DMS153 treated with DMSO at 0.1 percent for 48 hours (cell line): ENCODE data around the gene USHBP1.
A peak's percentile ranks its signal among the peaks of the same experiment; 100 is the strongest.
"Not testable (repeated sequence)": the region's sequence is repeated elsewhere in the genome, so short reads cannot be mapped to it uniquely, and the experiment has no call there.

Source experiments
- DNase-seq: peaks from one replicate; lab custom pipeline; 2025; ENCODE audit not compliant: unreplicated experiment; lab: John Stamatoyannopoulos, UW

USHBP1 gene

DNA sequence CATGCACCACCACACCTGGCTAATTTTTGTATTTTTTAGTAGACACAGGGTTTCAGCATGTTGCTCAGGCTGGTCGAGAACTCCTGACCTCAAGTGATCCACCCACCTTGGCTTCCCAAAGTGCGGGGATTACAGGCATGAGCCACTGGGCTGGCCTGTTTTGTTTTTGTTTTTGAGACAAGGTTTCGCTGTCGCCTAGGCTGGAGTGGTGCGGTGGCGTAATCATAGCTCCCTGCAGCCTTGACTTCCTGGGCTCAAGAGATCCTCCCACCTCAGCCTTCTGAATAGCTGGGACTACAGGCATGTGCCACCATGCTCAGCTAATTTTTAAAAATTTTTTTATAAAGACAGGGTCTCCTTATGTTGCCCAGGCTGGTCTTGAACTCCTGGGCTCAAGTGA, 31.0 kb upstream of the USHBP1 start:
- not testable (repeated sequence) for DNase-seq

DNA sequence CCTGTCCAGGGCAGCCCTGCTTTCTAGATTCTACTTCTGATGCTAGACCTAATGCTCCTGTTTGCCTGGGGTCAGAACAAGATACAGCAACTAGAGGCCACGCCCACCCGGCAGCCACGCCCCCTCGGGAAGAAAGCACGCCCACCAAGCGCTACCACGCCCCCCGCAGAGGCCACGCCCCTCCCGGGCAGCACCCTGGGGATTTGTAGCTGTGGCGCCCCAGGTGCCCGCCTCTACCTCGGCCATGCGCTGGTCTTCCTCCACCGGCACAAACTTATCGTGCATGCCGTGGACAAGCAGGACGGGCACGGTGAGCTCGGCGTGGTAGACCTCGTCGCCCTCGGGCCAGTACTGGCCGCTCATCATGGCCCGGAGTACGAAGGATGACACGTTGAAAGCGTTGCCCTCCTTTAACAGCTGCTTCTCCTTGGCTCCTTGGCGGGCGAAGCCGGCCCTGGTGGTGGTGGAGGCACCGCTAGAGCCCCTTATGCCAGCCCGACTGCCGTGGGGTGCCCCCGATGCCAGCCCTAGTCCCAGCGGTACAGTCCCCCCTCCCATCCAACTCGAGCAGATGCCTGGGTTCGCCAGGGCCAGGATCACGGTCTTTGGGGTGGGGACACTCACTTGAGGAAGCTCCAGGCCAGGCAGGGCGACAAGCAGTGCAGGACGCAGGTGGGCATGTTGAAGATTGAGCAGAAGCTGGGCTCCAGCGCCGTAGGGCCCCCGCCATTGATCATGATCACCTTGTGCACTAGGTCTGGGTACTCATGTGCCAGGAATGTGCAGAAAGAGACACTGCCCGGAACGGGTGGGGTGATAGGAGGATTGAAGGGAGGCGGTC, 29.7 kb upstream of the USHBP1 start:
- no peak for DNase-seq

DNA sequence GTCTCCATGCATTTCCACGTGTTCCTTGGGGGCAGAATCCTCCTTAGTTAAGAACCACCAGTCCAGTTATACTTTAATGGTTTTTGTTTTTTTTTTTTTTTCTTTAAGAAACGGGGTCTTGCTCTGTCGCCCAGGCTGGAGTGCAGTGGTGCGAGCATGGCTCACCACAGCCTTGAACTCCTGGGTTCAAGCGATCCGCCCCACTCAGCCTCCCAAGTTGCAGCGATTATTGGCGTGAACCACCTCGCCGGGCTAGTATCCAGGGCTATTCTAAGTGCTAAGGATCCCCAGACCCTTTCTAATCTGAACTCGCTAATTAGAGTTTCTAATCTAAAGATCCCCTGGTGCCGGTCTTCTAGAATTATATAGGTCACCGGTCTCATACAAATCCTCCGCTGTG, 29.1 kb upstream of the USHBP1 start:
- DNase-seq = no peak

DNA sequence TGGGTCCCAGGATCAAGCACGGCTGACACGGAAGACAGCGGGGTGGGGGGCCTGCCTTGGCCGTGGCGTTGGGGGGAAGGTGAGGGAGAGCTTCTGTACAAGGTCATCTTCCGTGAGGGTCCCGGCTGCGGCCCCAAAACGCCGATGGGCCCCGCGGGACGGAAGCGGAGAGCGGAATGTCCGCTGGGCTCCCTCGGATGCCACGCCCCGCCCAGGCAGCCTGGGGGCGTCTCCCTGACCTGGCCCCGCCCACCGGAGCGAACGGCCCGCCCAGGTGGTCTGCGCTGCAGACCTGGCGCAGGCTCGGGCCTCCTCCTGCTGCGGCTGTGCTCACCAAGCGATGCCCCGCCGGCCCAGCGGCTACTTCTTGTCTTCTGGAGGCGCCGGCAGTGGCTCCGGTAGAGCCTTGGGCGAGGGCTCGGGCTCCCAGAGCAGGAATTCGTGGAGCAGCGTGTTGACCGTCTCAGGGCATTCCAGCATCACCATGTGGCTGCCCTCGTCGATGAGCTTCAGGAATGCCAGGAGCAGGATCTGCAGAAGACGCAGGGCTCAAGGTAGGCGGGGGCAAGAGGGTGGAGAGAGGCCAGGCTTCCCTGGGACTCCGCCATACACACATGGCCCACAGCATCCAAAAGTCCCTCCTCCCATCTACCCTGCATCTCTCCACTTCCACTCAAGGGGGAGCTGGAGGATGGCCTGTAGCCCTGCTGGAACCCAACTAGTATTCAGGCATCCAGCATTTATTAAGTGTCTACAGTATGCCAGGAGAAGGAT, 27.9 kb upstream of the USHBP1 start:
- no peak for DNase-seq

DNA sequence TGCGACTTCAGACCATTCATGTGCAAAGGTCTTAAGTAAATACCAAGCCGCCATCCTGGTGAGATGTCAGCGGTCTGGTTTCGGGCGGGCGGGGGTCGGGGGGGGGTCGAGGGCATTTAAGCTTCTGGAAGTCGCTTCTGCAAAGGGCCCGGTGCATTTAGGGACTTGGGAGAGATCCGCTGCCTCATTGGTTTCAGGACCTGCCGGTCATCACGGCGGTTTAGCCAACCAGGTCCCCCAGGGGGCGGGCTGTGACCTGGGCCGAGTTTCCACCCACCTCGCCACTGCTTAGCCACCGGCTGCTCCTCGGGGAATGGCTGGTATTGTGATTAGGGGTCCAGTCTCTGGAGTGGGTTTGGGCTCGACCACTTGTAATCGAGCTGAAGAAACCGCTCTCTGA, 24.9 kb upstream of the USHBP1 start:
- no peak for DNase-seq

DNA sequence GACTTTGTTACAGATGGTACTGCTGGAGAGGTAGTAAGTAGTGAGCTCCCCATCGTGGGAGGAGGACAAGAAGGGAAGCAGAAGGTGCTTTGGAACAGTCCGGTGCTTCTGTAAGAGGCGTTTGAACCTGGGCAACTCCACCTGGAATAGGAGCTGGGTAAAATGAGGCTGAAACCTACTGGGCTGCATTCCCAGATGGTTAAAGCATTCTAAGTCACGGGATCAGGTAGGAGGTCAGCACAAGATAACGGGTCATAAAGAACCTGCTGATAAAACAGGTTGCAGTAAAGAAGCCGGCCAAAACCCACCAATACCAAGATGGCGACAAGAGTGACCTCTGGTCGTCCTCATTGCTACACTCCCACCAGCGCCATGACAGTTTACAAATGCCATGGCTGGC, 22.2 kb upstream of the USHBP1 start:
- DNase-seq = no peak

DNA sequence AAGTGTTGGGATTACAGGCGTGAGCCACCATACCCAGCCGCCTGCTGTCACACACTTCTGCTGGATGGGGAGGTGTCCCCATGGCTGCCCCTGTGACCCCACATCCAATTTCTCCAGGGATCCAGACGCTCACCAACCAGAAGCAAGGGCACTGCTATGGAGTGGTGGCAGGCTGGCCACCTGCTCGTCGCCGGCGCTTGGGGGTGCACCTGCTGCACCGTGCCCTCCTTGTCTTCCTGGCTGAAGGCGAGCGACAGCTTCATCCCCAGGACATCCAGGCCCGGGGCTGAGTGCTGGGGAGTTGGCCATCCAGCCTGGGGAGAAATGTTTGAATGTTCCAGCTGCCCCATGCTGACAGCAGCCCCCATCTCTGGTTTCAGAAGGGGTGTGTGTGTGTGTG, 21.7 kb upstream of the USHBP1 start:
- DNase-seq = no peak

DNA sequence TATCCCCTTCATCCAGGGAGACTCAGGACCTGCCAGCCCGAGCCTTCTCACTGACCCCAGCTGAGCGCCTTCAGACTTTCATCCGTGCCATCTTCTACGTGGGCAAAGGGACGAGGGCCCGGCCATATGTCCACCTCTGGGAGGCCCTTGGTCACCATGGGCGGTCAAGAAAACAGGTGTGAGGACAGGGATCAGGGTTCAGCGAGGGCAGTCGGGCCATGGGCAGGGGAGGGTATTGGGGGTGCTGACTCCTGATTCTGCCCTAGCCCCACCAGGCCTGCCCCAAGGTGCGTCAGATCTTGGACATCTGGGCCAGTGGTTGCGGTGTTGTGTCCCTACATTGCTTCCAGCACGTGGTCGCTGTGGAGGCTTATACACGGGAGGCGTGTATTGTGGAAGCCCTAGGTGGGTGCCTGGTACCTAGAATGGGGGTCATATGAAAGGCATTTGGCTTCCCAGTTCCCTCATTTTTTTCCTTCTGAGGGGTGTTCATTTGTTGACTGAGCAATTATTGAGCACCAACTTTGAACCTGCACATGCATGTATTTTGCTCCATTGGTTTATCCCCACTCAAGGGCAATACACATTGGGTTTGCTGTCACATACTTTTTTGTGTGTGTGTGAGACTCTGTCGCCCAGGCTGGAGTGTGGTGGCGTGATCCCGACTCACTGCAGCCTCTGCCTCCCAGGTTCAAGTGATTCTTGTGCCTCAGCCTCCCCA, 21.0 kb upstream of the USHBP1 start:
- no peak for DNase-seq

DNA sequence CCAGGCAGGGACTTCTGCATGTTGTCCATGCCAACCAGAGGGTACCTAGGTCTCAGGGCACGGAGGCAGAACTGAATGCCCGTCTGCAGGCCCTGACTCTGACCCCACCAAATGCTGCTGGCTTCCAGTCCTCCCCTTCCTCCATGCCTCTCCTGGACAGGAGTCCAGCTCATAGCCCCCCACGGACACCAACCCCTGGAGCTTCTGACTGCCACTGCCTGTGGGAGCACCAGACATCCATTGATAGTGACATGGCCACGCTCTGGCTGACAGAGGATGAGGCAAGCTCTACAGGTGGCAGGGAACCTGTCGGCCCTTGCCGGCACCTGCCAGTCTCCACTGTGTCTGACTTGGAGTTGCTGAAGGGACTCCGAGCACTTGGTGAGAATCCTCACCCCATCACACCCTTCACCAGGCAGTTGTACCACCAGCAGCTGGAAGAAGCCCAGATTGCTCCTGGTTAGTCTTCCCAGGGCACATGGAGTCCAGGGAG, 19.0 kb upstream of the USHBP1 start:
- no peak for DNase-seq

DNA sequence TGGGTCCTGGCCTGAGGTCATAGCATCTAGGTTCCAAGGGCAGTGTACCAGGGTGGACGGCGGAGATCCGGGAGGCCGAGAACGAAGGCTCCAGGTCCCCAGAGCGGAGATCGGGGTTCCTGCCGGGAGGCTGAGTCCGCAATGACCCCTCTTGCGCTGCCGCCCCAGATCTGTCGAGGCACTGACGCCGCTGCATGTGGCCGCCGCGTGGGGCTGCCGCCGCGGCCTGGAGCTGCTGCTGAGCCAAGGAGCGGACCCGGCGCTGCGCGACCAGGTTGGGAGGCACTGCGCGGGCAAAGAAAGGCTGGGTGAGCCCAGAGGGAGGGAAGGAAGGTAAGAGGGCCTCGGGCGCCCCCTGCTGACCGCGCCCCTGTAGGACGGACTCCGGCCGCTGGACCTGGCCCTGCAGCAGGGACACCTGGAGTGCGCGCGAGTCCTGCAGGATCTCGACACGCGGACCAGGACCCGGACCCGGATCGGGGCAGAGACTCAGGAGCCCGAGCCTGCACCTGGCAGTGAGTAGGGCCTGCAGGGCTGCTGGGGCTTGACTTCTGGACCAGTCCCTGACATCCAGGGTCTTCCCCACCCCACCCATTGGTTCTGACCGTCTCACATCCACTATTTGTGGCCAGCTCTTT, 18.1 kb upstream of the USHBP1 start:
- DNase-seq = peak; percentile 65

DNA sequence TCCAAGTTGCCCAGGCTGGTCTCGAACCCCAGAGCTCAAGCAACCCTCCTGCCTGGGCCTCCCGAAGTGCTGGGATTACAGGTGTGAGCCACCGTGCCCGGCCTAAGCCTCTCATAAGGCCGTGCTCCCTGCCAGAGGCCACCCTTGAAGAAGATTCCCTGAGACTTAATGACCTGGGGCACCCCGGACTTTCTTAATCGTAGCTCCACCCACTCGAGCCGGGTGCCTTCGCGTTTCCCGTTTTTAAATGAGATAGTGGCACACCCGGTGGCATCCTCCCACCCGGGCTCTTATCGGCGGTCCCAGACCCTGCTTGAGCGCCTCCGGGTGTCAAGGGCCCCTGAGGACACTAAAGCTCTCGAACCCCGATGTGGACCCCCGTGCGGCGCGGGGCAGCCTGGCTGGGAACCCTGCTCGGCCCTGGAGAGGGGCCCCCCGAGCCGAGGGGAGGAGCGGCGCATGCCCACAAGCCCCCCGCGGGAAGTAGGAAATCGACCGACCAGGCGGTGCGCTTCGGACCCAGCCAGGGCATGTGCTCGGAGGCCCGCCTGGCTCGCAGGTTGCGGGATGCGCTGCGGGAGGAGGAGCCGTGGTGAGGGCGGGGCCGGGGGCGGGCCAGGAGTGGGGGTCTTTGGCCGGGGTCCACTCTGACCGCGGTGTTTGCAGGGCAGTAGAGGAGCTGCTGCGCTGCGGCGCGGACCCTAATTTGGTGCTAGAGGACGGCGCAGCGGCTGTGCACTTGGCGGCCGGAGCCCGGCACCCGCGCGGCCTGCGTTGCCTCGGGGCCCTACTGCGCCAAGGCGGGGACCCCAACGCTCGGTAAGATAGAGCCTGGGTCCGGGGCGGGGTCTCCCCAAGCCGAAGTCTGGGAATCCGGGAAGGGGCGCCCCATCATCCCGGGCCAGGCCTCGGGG, 17.1 kb upstream of the USHBP1 start, which contains the start of gene ANKLE1:
ANKLE1 (plus strand) TSS at position 511 of the 914 bp plus-strand sequence; CDS start at position 531, 20 bp downstream.
- DNase-seq = peak; percentile 2

DNA sequence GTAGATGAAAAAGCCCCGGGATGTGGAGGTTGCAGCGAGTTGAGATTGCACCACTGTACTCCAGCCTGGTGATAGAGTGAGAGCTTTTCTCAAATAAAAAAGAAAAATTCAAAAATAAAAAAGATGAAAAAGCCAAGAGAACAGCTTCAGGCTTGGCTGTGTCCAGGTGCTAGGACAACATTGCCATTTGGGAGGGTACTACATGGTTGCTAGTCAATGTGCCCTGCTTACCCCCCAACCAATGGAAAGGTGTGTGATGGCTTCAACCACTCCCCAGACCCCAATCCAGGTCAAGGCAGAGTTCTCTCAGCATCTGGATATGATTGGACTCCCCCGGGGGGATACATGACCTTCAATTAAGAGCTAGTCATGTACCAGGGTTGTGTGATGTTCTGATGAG, 14.9 kb upstream of the USHBP1 start:
- DNase-seq = no peak

DNA sequence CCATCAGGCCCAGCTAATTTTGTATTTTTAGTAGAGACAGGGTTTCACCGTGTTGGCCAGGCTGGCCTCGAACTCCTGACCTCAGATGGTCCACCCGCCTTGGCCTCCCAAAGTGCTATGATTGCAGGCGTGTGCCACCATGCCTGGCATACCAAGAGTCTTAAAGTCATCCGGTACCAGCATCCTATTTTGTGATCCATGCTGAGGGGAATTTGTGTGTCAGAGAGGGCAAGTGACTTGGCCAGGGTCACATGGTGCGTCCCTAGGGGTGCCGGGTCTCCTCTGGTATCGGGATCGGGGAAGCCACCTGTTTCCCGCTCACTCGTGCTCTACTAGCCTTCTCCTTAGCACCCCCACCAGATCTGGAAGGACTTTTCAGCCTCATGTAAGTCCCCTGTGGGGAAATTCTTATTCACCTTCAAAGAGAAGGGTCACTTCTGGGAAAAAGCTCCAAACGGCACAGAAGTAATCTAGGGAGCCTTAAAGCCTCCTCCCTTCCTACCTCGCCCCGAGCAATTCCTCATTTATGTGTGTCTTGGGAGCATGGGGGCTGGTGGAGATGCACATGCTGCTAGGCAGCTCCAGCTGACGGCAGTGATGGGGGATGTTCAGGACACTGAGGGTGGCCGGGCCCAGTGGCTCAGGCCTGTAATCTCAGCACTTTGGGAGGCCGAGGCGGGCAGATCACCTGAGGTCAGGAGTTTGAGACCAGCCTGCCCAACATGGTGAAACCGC, 11.1 kb upstream of the USHBP1 start:
- no peak for DNase-seq

DNA sequence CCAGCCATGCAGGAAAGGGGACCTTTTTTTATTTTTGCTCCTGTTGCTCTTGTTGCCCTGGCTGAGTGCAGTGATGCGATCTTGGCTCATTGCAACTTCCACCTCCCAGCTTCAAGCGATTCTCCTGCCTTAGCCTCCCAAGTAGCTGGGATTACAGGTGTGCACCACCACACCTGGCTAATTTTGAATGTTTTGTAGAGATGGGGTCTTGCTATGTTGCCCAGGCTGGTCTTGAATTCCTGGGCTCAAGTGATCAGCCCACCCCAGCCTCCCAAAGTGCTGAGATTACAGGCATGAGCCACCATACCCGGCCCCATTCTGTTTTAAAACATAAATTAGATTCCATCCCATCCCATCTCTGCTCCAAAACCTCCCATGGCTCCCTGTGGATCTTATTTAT, 10.3 kb upstream of the USHBP1 start:
- not testable (repeated sequence) for DNase-seq

DNA sequence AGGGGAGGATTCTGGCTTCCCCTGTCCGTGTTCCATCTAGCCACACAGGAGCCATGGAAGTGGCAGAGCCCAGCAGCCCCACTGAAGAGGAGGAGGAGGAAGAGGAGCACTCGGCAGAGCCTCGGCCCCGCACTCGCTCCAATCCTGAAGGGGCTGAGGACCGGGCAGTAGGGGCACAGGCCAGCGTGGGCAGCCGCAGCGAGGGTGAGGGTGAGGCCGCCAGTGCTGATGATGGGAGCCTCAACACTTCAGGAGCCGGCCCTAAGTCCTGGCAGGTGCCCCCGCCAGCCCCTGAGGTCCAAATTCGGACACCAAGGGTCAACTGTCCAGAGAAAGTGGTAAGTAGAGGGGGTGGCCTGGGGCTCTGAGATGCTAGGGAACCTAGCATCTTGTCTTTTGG, 4.2 kb upstream of the USHBP1 start:
- no peak for DNase-seq

DNA sequence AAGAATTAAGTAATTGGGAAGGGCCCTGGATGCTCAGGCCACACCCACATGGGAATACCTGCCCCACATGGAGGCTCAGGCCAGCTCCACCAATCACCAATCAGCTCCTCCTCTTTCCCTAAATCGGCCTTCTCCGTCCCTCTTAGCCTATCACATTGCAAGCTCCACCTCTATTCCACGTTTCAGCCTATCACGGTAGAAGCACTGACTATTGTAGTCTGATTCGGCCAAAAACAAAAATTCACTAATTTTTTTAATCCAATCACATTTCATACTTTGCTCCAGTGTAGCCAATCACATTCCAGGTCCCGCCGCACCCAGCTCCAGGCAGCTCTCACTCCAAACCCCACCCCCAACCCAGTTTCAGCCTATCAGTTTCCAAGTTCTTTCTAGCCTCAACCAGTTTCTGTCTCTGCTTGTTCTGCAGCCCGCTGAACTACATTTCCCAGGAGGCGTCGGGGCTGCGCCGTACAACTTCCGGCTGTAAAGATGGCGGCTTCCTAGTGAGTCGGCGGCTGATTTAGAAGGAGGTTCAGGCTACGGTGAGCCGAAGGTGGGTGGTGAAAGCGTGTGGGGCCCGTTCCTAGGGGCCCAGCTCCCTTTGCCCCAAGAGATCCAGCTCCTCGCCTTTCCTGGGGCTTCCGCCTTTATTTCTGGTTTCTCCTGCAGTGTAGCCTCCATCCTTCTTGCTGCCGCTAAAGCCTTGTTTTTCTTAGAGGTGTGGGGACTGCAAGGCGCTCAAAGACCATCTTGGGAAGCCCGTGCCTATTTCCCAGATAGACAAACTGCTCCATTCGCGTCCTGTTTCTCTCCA, 2.6 kb upstream of the USHBP1 start, which contains the start of gene BABAM1:
BABAM1 (plus strand) TSS at position 469 of the 814 bp plus-strand sequence. CDS start 1,364 bp downstream, outside the sequence.
- DNase-seq = peak; percentile 99

DNA sequence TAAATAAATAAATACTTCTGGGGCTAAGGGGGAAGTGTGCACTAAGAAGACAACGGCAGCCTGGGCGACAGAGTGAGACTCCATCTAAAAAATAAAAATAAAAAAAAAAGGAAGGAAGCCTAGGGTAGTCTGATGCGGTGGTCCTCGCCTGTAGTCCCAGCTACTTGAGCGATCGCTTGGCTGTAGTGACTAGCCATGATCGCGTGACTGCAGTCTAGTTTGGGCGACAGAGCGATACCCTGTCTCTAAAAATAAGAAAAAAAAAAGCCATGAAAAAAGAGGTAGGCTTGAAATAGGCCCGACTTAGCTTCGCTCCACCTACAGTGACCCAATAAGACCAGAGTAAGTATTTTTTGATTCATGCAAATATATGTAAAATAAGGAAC, 2.0 kb upstream of the USHBP1 start:
- DNase-seq = no peak

DNA sequence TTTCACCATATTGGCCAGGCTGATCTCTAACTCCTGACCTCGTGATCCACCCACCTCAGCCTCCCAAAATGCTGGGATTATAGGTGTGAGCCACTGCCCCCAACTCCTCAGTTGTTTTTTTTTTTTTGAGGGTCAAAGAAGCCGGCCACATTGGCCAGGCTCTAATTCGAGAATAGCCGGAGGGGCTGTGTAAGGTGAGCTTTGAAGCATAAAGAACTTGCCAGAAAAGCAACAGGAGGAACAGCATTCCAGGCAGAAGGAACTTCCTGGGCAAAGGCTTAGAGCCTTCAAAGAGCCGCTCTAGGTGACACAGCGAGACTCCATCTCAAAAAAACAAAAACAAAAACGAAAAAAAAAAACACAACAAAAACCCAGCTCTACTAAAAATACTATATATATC, 1.5 kb upstream of the USHBP1 start:
- DNase-seq = no peak
